ENCODE measurements around the gene SULT1B1.

SULT1B1 gene

DNA sequence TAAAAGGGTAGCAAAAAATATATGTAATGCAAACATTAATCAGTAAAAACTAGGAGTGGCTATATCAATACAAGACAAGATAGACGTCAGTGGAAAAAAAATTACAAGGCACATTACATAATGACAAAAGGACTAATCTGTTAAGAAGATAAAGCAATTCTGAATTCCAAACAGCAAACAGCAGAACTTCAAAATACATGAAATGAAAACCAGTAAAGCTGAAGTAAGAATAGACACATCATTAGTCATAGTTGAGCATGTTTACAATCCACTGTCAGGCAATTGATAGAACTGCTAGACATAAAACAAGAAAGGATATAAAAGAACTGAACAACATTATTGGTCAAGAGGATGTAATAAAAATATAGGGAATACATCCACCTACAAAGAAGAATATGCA lies 12.2 kb downstream of the SULT1B1 start:
- DNase-seq, result no peak

DNA sequence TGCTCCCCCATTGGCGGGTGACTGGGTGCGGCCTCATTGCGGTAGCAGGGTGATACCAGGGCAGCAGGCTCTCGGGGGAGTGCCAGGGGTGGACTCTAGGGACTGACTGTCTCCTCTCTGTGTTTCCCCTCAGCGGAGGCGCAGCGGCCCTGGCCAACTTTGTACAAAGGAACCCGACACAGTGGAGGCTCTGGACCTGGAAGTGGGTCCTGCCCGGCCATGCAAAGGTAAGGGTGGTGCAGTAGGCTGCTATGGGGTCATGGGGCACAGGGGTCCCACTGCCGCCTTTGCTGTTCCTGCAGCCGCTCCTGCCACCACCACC lies 16.3 kb downstream of the SULT1B1 start:
- no peak for DNase-seq

DNA sequence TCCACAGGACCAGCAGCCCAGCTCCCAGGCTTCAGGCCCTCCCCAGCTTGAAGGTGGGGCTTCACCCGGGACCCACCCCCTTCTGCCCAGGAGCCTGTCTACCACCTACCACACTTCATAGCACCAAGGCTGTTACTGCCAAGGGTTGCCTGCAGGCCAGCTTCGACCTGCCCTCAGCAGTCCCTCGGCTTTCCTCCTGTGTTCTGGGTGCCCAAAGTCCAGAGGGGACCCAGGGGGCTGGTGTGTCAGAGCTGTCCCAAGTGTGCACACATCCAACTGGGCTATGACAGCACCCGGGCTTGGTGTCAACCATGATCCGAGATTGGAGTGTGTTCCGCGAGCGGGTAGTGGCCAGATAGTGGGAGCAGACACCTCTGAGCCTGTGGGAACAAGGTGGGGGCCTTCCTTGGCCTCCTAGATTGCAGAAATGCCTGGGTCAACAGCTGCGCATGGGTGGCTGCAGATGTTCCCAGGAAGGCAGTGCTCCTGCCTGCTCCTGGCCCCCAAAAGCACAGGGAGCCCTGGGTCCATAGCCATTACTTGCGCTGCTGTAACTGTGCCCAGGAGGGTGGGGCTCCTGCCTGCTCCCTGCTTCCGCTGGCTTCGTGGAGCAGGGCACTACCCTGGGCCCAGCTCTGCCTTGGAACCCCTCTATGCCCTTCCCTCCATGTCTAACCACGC lies 16.8 kb downstream of the SULT1B1 start:
- no peak for DNase-seq

DNA sequence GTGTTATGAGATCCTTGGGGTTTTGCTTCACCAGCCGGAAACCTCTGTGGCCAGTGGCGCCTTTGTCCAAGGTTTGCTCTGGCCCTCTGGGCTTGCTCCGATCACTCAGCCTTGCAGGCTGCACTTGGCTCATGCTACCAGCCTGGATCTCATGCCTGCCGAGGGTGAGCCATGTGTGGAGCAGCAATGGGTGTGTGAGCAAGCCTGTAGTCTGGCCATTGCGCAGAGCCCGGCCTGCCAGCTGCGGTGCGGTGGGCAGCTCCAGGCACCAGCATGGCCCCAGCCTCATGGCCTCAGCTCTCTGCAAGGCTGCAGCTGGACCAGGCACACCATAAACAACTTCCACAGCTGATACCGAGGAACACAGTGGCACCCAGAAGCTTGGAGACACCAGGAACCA lies 17.8 kb downstream of the SULT1B1 start:
- no peak for DNase-seq

DNA sequence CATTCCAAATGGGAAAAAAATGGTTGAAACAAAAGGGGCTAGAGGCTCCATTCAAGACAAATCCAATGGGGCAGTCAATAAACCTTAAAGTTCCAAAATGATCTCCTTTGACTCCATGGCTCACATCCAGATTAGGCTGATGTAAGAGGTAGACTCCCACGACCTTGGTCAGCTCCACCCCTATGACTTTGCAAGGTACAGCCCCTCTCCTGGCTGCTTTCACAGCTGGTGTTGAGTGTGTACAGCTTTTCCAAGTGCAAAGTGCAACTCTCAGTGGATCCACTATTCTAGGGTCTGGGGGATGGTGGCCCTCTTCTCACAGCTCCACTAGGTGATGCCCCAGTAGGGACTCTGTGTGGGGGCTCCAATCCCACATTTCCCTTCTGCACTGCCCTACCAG lies 21.5 kb downstream of the SULT1B1 start:
- DNase-seq, result no peak

DNA sequence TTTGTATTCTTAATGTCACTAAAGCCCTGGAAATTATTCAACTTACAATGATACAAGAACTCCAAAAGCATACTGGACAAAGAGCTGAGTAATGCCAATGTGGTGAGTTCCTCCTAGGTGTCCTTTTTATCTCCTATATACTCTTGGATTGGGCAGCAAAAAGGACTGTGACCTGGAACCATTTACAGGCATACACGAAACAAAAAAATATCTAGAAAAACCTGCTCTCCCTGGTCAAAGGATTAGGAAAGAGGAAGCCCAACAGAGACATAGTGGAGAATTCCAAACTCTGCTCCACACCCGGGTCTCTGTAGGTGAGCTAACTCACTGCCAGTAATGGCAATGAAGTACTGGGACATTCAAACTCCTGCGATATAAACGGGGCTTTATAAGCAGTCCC lies 25.3 kb downstream of the SULT1B1 start:
- DNase-seq, result no peak

DNA sequence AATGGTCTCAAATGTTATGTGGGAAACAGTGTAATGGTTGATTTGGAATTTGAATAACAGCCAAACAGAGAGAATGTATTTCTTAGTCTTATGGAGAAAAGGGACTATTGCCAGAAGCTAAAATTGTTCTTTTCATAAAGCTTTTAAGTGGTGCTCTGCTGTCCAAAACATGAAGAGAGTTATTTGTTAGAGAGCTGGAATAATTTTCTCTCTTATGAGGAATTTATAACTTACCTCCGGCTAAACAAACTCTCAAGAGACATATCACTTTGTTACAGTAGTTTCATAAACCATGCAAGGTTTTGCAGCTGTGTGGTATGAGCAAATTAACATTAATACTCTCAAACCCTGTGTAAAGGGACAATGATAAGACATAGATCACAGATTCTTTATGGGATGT lies 28.6 kb downstream of the SULT1B1 start:
- no peak for DNase-seq

DNA sequence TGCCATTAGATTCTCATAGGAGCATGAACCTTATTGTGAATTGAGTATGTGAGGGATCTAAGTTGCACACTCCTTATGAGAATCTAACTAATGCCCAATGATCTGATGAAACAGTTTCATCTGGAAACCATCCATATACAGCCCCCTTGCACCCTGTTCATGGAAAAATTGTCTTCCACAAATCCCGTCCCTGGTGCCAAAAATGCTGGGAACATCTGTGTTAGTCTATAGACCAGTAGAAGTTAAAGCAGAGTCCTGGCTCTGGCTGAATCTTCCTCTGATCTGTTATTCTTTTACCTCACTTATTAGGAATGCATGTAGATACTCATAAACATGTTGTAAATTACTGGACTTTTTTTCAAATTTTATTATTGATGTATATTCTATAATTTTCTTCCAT lies 29.2 kb downstream of the SULT1B1 start:
- DNase-seq, result no peak

DNA sequence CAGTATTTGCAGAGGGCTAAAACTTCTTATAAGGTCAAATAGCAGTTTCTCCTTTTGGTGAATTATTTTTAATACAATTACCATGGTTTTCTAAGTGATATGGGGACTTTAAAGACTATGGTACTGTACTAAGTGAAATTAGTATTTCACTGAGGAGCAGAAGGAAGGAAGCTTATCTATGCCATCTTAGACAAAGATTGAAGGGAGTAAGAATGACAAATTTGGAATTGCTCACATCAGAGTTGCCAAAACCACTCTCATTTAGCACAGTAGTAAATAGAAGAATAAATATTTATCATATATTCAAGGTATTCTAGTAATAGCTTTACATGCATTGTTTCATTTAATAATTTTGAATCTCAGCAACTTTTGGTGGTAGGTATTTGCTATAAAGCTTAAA lies 30.4 kb downstream of the SULT1B1 start:
- DNase-seq, result no peak

DNA sequence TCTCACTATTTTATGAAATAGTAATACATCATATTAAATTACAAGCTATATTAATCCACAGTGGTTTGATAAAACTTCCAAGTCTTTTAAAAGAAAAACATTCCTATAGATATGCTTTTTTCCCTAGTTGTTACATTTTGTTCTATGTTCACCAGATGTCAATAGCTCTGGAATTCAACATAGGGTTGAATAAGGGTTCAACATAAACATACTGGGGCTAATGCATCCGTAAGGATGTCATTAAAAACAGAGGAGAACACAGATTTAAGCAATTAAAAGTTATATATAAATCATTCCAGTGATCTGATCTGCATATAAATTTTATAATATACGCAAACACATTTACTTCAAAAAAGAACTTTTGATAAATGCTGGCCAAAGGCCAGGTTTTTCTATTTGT lies 32.5 kb downstream of the SULT1B1 start:
- DNase-seq, result no peak

DNA sequence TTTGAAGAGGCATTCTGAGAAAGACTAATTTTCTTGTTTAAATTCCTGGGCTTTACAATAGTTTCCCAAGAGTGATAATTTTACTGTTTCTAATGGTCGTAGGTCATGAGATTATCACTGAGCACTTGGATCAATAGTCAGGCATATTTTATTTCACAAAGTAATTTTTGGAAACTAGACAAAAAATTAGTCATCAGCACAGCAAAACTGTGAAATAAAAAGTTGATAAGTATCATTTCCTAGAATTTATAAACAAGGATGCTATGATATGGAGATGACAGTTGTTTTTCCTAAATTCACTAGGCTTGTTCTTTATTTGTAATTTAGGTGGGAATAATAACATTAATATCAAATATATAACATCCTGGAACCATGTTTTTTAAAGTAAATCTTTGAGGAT lies 33.0 kb downstream of the SULT1B1 start:
- no peak for DNase-seq

DNA sequence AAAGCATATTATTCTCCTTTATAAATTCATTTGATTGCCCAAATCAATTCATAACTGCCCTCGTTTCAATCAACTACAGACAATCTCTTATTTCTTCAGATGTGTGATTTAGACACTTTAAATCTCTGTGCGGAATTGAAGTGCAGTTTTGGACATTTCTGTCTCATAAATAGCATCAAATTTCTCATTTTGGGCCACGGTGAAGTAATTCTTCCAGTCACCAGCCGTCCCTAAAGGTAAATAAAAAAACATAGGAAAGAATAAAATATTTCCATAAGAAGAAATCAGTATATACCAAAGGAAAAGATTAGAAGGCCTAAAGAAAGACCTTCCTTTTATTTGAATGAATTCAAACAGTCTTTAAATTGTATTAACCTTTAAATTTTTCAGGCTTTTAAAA lies 33.4 kb downstream of the SULT1B1 start:
- no peak for DNase-seq

DNA sequence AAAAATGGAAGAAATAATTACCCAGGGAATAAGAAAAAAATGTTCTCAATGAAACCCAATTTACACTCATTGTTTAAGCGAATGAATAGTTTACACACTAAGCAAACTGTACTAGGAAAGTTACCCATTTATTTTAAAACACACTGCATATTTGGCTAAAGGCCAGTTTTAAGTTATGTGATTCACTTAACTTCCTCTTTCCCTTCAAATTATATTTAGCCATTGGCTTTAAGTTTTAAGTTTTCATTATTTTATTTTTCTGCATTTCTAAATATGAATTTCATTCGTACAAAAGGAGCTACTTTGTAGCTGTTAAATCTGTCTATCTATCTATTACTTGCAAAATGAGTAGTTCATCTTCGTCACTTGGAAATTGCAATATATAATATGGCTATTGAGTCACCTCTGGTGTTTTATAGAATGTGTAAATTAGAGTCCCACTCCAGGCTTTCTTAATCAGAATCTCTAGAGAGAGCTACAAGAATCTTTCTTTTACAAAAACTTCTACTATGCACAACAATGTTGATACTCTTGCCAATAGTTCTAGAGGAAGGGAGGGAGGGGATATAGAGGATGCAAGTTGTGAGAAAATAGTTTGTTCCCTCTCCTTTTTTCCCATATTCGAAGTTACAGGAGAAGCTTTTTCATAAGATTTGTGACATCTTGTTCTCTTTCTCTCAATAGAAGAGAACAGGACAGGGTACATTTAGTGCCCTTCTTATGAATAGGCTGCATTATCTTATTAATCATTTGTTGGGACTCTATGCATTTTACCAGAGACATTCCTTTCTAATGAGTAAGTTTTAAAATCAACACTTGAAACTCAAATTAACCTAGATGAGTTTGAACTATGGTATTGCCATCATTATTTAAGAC lies 41.8 kb downstream of the SULT1B1 start:
- no peak for DNase-seq

DNA sequence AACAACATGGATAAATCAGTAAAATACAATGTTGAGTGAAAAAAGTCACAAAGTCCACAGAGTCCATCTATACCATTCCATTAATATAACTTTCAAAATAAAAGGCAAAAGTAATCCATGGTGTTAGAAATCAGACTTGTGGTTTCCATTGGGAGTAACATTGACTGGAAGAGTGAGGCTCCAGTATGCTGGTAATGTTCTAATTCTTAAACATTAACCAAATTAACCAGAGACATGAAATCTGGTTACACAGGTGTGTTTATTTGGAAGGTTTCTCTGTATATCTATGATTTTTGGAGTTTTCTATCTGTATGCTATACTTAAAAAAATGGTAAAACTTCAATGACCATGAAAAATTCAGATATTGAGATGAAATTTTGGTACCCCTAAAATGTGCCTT lies 42.6 kb downstream of the SULT1B1 start:
- no peak for DNase-seq

DNA sequence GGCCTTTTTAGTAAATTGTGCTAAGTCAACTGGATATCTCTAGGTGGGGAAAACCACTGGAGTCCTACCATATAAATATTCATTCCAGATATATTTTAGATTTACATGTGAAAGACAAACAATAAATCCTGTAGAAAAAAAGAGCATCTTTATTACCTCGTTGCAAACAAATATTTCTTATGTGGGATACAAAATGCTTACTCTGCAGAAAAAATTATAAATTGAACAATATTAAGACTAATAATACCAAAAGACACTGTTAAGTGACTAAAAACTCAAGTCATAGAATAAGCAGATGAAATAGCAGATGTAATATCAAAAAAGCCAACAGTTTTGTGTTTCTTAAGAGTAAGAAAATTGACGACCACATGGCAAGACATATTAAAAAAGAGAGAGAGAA lies 43.8 kb downstream of the SULT1B1 start:
- no peak for DNase-seq

DNA sequence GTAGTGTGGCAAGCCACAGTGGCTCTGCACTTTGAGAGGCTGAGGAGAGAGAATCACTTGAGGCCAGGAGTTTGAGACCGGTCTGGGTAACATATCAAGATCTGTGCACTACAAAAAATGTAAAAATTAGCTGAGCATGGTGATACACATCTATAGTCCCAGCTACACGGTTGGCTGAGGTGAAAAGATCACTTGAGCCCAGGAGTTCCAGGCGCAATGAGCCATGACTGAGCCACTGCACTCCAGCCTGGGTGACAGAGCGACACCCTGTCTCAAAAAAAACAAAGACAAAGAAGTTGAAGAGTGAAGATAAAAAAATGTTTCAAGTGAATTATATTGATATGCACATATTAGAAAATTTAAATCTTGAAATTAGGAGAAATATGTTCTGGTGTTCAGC lies 46.3 kb downstream of the SULT1B1 start:
- DNase-seq, result no peak

DNA sequence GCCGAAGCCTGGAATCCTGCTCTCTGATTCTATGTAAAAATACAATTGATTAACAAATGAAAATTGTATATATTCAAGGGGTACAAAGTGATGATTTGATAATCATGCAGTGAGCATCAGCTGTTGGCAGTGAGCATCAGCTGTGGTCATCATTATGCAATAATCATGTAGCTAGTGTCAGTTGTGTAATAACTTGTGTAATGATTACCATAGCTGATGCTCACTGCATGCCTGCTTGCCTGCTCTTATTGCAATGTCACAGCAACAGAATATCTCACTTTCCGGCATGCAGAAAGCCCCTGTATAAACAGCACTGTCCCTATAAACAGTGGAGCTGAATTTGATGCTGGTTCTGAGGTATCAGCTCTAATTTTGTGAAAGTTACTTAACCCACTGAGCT lies 46.8 kb downstream of the SULT1B1 start:
- no peak for DNase-seq

DNA sequence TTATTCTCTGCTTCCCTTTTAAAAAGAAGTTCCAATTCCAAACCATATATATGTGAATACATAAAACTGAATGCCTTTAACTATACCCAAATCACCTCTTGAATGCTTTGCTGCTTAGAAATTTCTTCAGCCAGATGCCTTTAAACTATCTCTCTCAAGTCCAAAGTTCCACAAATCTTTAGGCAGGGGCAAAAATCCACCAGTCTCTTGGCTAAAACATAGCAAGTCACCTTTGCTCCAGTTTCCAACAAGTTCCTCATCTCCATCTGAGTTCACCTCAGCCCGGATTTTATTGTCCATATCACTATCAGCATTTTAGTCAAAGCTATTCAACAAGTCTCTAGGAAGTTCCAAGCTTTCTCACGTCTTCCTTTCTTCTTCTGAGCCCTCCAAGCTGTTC lies 49.8 kb downstream of the SULT1B1 start:
- no peak for DNase-seq

DNA sequence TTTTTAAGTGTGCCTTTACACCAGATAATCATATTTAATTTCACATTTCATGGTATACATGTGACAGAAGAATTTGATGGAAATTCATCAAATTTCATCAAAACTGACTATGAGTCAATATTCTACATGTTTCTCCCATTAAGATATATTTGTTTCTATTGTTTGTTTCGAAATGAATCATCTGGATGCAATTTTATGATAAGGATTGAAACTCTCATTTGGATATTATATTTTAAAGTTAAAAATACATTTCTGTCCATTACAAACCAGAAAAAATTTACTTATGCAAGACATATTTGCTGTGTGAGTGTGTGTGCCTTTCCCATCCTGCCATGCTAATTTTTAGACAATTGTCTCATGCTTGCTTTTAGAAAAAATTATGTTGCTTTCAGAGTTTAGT lies 52.2 kb downstream of the SULT1B1 start:
- no peak for DNase-seq

DNA sequence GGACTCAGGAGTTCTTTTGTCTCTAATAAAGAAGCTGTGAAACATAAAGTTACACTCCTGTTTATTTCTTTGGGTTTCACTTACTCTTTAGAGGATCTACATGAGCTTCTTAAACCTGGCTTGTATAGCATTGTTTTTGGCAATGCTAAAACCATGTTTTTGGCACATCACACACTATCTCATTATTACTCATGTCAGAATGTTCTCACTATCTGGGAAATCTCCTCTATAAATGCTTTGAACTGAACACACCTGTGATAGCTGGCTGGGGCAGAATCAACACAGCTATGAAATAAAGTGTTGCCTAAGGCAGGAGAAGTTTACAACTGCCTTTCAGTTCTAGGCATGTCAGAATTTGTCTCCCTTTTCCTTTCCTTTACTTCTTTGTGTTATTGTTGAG lies 52.6 kb downstream of the SULT1B1 start:
- DNase-seq, result no peak

DNA sequence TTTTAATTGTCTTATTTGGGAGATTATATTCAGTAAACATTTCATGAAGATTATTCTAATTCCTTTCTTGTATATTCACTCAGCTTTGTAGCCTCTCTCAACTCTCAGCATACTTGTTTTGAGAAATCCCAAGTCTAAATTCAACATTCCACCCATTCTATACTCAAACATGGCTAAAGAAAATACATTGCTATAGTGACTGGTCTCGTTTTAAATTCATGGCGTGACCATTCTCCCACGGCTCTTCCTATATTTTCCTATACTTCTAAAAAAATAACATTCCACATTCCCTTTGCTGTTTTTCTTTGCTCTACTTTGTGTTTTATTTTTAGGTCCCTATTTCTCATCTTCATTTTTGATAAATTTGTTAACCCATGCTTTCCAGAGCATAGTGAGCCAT lies 58.2 kb downstream of the SULT1B1 start:
- no peak for DNase-seq

DNA sequence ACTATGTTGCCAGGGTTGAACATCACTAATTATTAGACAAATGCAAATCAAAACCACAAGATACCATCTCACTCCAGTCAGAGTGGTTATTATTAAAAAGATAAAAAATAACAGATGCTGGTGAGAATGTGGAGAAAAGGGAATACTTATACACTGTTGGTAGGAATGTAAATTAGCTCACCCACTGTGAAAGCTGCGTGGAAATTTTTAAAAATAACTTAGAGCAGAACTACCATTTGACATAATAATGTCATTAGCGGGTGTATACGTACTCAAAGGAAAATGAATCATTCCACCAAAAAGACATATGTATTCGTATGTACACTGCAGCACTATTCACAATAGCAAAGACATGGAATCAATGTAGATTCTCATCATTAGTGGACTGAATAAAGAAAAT lies 58.7 kb downstream of the SULT1B1 start:
- no peak for DNase-seq

DNA sequence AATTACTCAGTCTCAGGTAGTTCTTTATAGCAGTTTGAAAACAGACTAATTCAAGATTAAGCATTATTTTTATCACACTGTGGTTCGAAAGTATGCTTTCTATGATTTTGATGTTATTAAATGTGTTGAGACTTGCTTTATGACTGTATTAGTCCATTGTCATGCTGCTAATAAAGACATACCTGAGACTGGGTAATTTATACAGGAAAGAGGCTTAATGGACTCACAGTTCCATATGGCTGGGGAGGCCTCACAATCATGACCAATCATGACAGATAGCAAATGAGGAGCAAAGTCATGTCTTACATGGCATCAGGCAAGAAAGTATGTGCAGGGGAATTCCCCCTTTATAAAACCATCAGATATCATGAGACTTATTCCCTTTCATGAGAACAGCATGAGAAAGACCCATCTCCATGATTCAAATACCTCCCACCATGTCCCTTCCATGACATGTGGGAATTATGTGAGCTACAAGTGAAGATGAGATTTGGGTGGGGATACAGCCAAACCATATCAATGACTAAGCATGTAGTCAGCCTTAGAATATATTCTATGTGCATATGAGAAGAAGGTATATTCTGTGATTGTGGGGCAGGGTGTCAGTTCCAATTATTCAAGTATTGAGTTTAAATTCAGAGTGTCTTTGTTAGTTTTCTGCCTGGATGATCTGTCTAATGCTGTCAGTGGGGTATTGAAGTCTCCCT lies 62.7 kb downstream of the SULT1B1 start:
- DNase-seq, result no peak

DNA sequence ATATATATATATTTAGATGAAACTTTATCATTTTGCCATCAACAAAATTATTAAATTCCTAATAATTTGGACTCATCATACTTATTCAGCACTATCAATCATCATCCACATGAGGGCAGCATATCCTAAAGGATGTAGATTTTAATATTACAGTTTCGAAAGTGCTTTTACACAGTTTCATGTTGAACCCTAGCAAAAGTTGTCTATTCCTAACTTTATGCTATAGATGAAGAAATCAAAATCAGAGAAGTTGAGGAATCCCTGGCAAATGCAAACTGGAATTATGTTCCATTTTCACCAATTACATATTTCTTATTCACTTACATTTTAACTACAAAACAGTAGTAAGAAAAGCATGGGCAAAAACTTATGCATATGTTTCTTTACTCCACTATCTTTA lies 70.8 kb downstream of the SULT1B1 start:
- no peak for DNase-seq
